Measurements from ENCODE around the gene AP1S3.
"Not testable (repeated sequence)": the region's sequence is repeated elsewhere in the genome, so short reads cannot be mapped to it uniquely, and the experiment has no call there.

AP1S3 gene

GRCh38 chr2:223815884-223816570, 21.4 kb downstream of the AP1S3 start:
- H2AK5ac ChIP-seq (ENCODE audit: low read length, severe bottlenecking): peak overlapping the region; percentile 57
- H3K4me3 ChIP-seq (ENCODE audit: insufficient read depth in 1 of 2, low read depth in 1 of 2, low read length in 2 of 2): no peak overlapping the region
- no peaks in the 10 kb centered on the region for H3K27me3 ChIP-seq (ENCODE audit: control insufficient read depth in 1 of 2, insufficient read depth in 1 of 2, low read length in 2 of 2)
- H3K4me2 ChIP-seq (ENCODE audit: low read length, poor library complexity, severe bottlenecking): peak overlapping the region; percentile 43
- no peak overlapping the region for H2AFZ ChIP-seq (ENCODE audit: low read depth, low read length)
- H3K9me3 ChIP-seq (ENCODE audit: control insufficient read depth, low read length): no peaks in the 10 kb centered on the region
- no peak overlapping the region for H4K91ac ChIP-seq (ENCODE audit: low read length)
- H3K23ac ChIP-seq (ENCODE audit: low read length in 2 of 2): no peak overlapping the region
- H2BK5ac ChIP-seq (ENCODE audit: low read depth, low read length, poor library complexity, severe bottlenecking): peak overlapping the region; percentile 85
- H3K79me1 ChIP-seq (replicated peaks; ENCODE audit: low read length, poor library complexity, severe bottlenecking): peaks cover 10% of the 10 kb centered on the region
- H3K4ac ChIP-seq (ENCODE audit: low read depth in 1 of 2, low read length in 2 of 2): no peak overlapping the region
- peaks cover 9% of the 10 kb centered on the region for H3K4me1 ChIP-seq (ENCODE audit: control insufficient read depth, insufficient read depth, low read depth, low read length)
- no peak overlapping the region for H4K8ac ChIP-seq (ENCODE audit: low read length)
- H2BK15ac ChIP-seq (ENCODE audit: low read depth, poor library complexity, severe bottlenecking): no peak overlapping the region
- no peak overlapping the region for H2BK120ac ChIP-seq (ENCODE audit: low read depth, low read length)
- H2BK12ac ChIP-seq (ENCODE audit: low read length in 2 of 2): no peak overlapping the region
- 90% methylated on average over 9 of the region's 13 CpGs for WGBS
- H3K14ac ChIP-seq (ENCODE audit: low read length in 2 of 2): no peak overlapping the region
- no peak overlapping the region for H3K18ac ChIP-seq (ENCODE audit: low read depth in 1 of 2, low read length in 2 of 2)
- H3K27ac ChIP-seq (ENCODE audit: low read length, poor library complexity, severe bottlenecking): peak overlapping the region; percentile 88
- H3K9ac ChIP-seq (ENCODE audit: low read length): no peak overlapping the region
- DNase-seq: no peak
- H3K36me3 ChIP-seq (ENCODE audit: control insufficient read depth in 1 of 2, insufficient read depth in 2 of 2, low read depth in 1 of 2, low read length in 2 of 2): no peaks in the 10 kb centered on the region

- Histone ChIP-seq H2AFZ (ENCODE audit: low read depth, low read length) (no peak overlapping the region), H2BK5ac (ENCODE audit: low read depth, low read length, poor library complexity, severe bottlenecking) (peak overlapping the region; percentile 85), H3K14ac (ENCODE audit: low read length in 2 of 2) (no peak overlapping the region), H2AK5ac (ENCODE audit: low read length, severe bottlenecking) (no peak overlapping the region), H3K27me3 (ENCODE audit: control insufficient read depth in 1 of 2, insufficient read depth in 1 of 2, low read length in 2 of 2) (no peaks in the 10 kb centered on the region), H2BK120ac (ENCODE audit: low read depth, low read length) (no peak overlapping the region), H3K4ac (ENCODE audit: low read depth in 1 of 2, low read length in 2 of 2) (no peak overlapping the region), H4K8ac (ENCODE audit: low read length) (no peak overlapping the region), H3K4me1 (ENCODE audit: control insufficient read depth, insufficient read depth, low read depth, low read length) (peaks cover 9% of the 10 kb centered on the region), H2BK12ac (ENCODE audit: low read length in 2 of 2) (no peak overlapping the region), H3K9ac (ENCODE audit: low read length) (no peak overlapping the region), H2BK15ac (ENCODE audit: low read depth, poor library complexity, severe bottlenecking) (no peak overlapping the region), H3K18ac (ENCODE audit: low read depth in 1 of 2, low read length in 2 of 2) (no peak overlapping the region), H3K23ac (ENCODE audit: low read length in 2 of 2) (no peak overlapping the region), H3K4me2 (ENCODE audit: low read length, poor library complexity, severe bottlenecking) (peak overlapping the region; percentile 43), H3K36me3 (ENCODE audit: control insufficient read depth in 1 of 2, insufficient read depth in 2 of 2, low read depth in 1 of 2, low read length in 2 of 2) (no peaks in the 10 kb centered on the region), H3K9me3 (ENCODE audit: control insufficient read depth, low read length) (no peaks in the 10 kb centered on the region), H3K4me3 (ENCODE audit: insufficient read depth in 1 of 2, low read depth in 1 of 2, low read length in 2 of 2) (no peak overlapping the region), H3K79me1 (replicated peaks; ENCODE audit: low read length, poor library complexity, severe bottlenecking) (peaks cover 10% of the 10 kb centered on the region), H3K27ac (ENCODE audit: low read length, poor library complexity, severe bottlenecking) (peak overlapping the region; percentile 88), H4K91ac (ENCODE audit: low read length) (no peak overlapping the region)
- peak; percentile 80 for DNase-seq
- WGBS: 63% methylated on average over 3 of the region's 3 CpGs
These were observed 22.0 kb downstream of the AP1S3 start for GRCh38 chr2:223815186-223815883.

GRCh38 chr2:223814764-223815163, 22.6 kb downstream of the AP1S3 start:
- H3K18ac ChIP-seq (ENCODE audit: low read depth in 1 of 2, low read length in 2 of 2); H4K8ac ChIP-seq (ENCODE audit: low read length); H3K36me3 ChIP-seq (ENCODE audit: control insufficient read depth in 1 of 2, insufficient read depth in 2 of 2, low read depth in 1 of 2, low read length in 2 of 2); H3K4ac ChIP-seq (ENCODE audit: low read depth in 1 of 2, low read length in 2 of 2); H3K23ac ChIP-seq (ENCODE audit: low read length in 2 of 2); H3K9ac ChIP-seq (ENCODE audit: low read length); H2AFZ ChIP-seq (ENCODE audit: low read depth, low read length); H2BK12ac ChIP-seq (ENCODE audit: low read length in 2 of 2); H3K4me1 ChIP-seq (ENCODE audit: control insufficient read depth, insufficient read depth, low read depth, low read length); H4K91ac ChIP-seq (ENCODE audit: low read length); H2BK15ac ChIP-seq (ENCODE audit: low read depth, poor library complexity, severe bottlenecking); H3K4me3 ChIP-seq (ENCODE audit: insufficient read depth in 1 of 2, low read depth in 1 of 2, low read length in 2 of 2); H3K4me2 ChIP-seq (ENCODE audit: low read length, poor library complexity, severe bottlenecking); H3K14ac ChIP-seq (ENCODE audit: low read length in 2 of 2); H2BK120ac ChIP-seq (ENCODE audit: low read depth, low read length); H3K27me3 ChIP-seq (ENCODE audit: control insufficient read depth in 1 of 2, insufficient read depth in 1 of 2, low read length in 2 of 2); H3K9me3 ChIP-seq (ENCODE audit: control insufficient read depth, low read length); DNase-seq: not testable (repeated sequence)
- peak overlapping the region; percentile 94 for H2AK5ac ChIP-seq (ENCODE audit: low read length, severe bottlenecking)
- H3K27ac ChIP-seq (ENCODE audit: low read length, poor library complexity, severe bottlenecking): peak overlapping the region; percentile 77
- 86% methylated on average over 3 of the region's 3 CpGs for WGBS
- H3K79me1 ChIP-seq (replicated peaks; ENCODE audit: low read length, poor library complexity, severe bottlenecking): peaks cover 14% of the 10 kb centered on the region
- H2BK5ac ChIP-seq (ENCODE audit: low read depth, low read length, poor library complexity, severe bottlenecking): peak overlapping the region; percentile 24

GRCh38 chr2:223813329-223813728, 24.1 kb downstream of the AP1S3 start:
- Histone ChIP-seq H3K9me3 (ENCODE audit: control insufficient read depth, low read length) (no peaks in the 10 kb centered on the region), H2BK12ac (ENCODE audit: low read length in 2 of 2) (no peak overlapping the region), H3K27ac (ENCODE audit: low read length, poor library complexity, severe bottlenecking) (no peak overlapping the region), H2AFZ (ENCODE audit: low read depth, low read length) (no peak overlapping the region), H3K4me1 (ENCODE audit: control insufficient read depth, insufficient read depth, low read depth, low read length) (peaks cover 9% of the 10 kb centered on the region), H4K91ac (ENCODE audit: low read length) (no peak overlapping the region), H3K18ac (ENCODE audit: low read depth in 1 of 2, low read length in 2 of 2) (no peak overlapping the region), H2BK15ac (ENCODE audit: low read depth, poor library complexity, severe bottlenecking) (no peak overlapping the region), H3K36me3 (ENCODE audit: control insufficient read depth in 1 of 2, insufficient read depth in 2 of 2, low read depth in 1 of 2, low read length in 2 of 2) (no peaks in the 10 kb centered on the region), H2BK5ac (ENCODE audit: low read depth, low read length, poor library complexity, severe bottlenecking) (no peak overlapping the region), H3K14ac (ENCODE audit: low read length in 2 of 2) (no peak overlapping the region), H3K9ac (ENCODE audit: low read length) (no peak overlapping the region), H3K27me3 (ENCODE audit: control insufficient read depth in 1 of 2, insufficient read depth in 1 of 2, low read length in 2 of 2) (no peaks in the 10 kb centered on the region), H3K79me1 (replicated peaks; ENCODE audit: low read length, poor library complexity, severe bottlenecking) (peaks cover 18% of the 10 kb centered on the region), H2AK5ac (ENCODE audit: low read length, severe bottlenecking) (peak overlapping the region; percentile 75), H3K4me2 (ENCODE audit: low read length, poor library complexity, severe bottlenecking) (no peak overlapping the region), H3K4ac (ENCODE audit: low read depth in 1 of 2, low read length in 2 of 2) (no peak overlapping the region), H3K23ac (ENCODE audit: low read length in 2 of 2) (no peak overlapping the region), H3K4me3 (ENCODE audit: insufficient read depth in 1 of 2, low read depth in 1 of 2, low read length in 2 of 2) (no peak overlapping the region), H4K8ac (ENCODE audit: low read length) (no peak overlapping the region), H2BK120ac (ENCODE audit: low read depth, low read length) (no peak overlapping the region)
- DNase-seq: no peak
- no CpG with 5 or more reads among the region's 2 CpGs for WGBS
